GM12865 (cell line): ENCODE results near the gene RNF187.

Source experiments
- DNase-seq: peaks from one replicate; pipeline ENCODE4 v3.0.0; 2010; ENCODE audit warnings: low read depth
- H3K4me3 ChIP-seq: 2 replicates; pipeline ENCODE4 v1.5.1; 2011; ENCODE audit warnings: mild to moderate bottlenecking, low read depth, low read length, control low read depth
- CTCF ChIP-seq: IDR thresholded peaks from 2 replicates; pipeline ENCODE4 v1.5.1; 2011; ENCODE audit warnings: low read length, control low read depth, low read depth, inconsistent platforms; ENCODE audit not compliant: insufficient read depth; ENCODE audit errors: missing control alignments

Gene RNF187

GRCh38 chr1:228538831-228539230, 51.6 kb downstream of the RNF187 start:
- DNase-seq, result no peak
- no peak for TF ChIP-seq CTCF
- H3K4me3 ChIP-seq, result no peak overlapping the region

- H3K4me3 ChIP-seq, result no peak overlapping the region
- no peak for TF ChIP-seq CTCF
- DNase-seq, result no peak
Measured at GRCh38 chr1:228540161-228540917, 53.2 kb downstream of the RNF187 start.

GRCh38 chr1:228541725-228542124, 54.5 kb downstream of the RNF187 start:
- no peak for DNase-seq
- no peak for TF ChIP-seq CTCF
- no peak overlapping the region for H3K4me3 ChIP-seq

GRCh38 chr1:228542376-228542775, 55.2 kb downstream of the RNF187 start:
- H3K4me3 ChIP-seq, result no peak overlapping the region
- TF ChIP-seq CTCF, result no peak
- no peak for DNase-seq

GRCh38 chr1:228542981-228543380, 55.8 kb downstream of the RNF187 start:
- no peak for TF ChIP-seq CTCF
- no peak for DNase-seq
- no peak overlapping the region for H3K4me3 ChIP-seq

- no peak overlapping the region for H3K4me3 ChIP-seq
- no peak for DNase-seq
- TF ChIP-seq CTCF, result no peak
Measured at GRCh38 chr1:228543396-228543795, 56.2 kb downstream of the RNF187 start.
